ENCODE measurements around the gene ARID3B. TPM values are rescaled to one million over a fixed set of nuclear protein-coding genes. Genes with fewer than 3 reads are reported as not detected.
A peak's percentile ranks its signal among the peaks of the same experiment; 100 is the strongest.

ARID3B gene
- total RNA-seq, 4 donors from 2014 or later: 3.6 to 6.8 (median 6.7) TPM

GRCh38 chr15:74569731-74570070, 28.7 kb downstream of the ARID3B start:
- TF ChIP-seq POLR2A (IDR thresholded peaks at IDR 0.05; ENCODE audit: low read depth) (no peak), EP300 (IDR thresholded peaks at IDR 0.05) (no peak), CTCF (IDR thresholded peaks at IDR 0.05) (no peak), POLR2AphosphoS5 (IDR thresholded peaks at IDR 0.05) (no peak)
- no peaks in the 10 kb centered on the region for H3K9me3 ChIP-seq
- peaks cover 12 to 26% (median 23%) of the 10 kb centered on the region in 4 donors for H3K36me3 ChIP-seq
- no peak overlapping the region for H3K4me3 ChIP-seq
- DNase-seq (ENCODE audit: extremely low spot score): no peak
- H3K4me1 ChIP-seq: peaks cover 12 to 19% (median 17%) of the 10 kb centered on the region in 4 donors
- WGBS: 82% methylated on average over 4 of the region's 4 CpGs
- intact Hi-C loops (cut with DNase I): no loop called here
- H3K27me3 ChIP-seq: no peaks in the 10 kb centered on the region
- H3K27ac ChIP-seq (replicated peaks in 1 of 4): peak overlapping the region in 3 of 4 donors; percentile 16 to 60 (median 32)

- peaks cover 12 to 19% (median 17%) of the 10 kb centered on the region in 4 donors for H3K4me1 ChIP-seq
- no peak overlapping the region for H3K4me3 ChIP-seq
- no peaks in the 10 kb centered on the region for H3K27me3 ChIP-seq
- intact Hi-C loops (cut with DNase I): no loop called here
- no peak overlapping the region for H3K27ac ChIP-seq (replicated peaks in 1 of 4)
- no peak for TF ChIP-seq CTCF (IDR thresholded peaks at IDR 0.05)
- no peak for TF ChIP-seq EP300 (IDR thresholded peaks at IDR 0.05)
- no peak for TF ChIP-seq POLR2AphosphoS5 (IDR thresholded peaks at IDR 0.05)
- TF ChIP-seq POLR2A (IDR thresholded peaks at IDR 0.05; ENCODE audit: low read depth): no peak
- 93% methylated on average over 3 of the region's 3 CpGs for WGBS
- peaks cover 12 to 38% (median 34%) of the 10 kb centered on the region in 4 donors for H3K36me3 ChIP-seq
- H3K9me3 ChIP-seq: no peaks in the 10 kb centered on the region
- DNase-seq (ENCODE audit: extremely low spot score): no peak
Measured at GRCh38 chr15:74571191-74571590, 30.2 kb downstream of the ARID3B start.

- peaks cover 21 to 63% (median 49%) of the 10 kb centered on the region in 4 donors for H3K36me3 ChIP-seq
Measured at GRCh38 chr15:74573987-74574386, 33.0 kb downstream of the ARID3B start.

GRCh38 chr15:74578496-74578994, 37.5 kb downstream of the ARID3B start:
- intact Hi-C loops (cut with DNase I): no loop called here
- WGBS: 89% methylated on average over 3 of the region's 3 CpGs
- Histone ChIP-seq H3K27ac (replicated peaks in 1 of 4) (no peak overlapping the region), H3K4me3 (no peak overlapping the region), H3K27me3 (no peaks in the 10 kb centered on the region), H3K4me1 (no peaks in the 10 kb centered on the region), H3K9me3 (no peaks in the 10 kb centered on the region), H3K36me3 (peaks cover 20 to 78% (median 43%) of the 10 kb centered on the region in 4 donors)
- no peak for DNase-seq (ENCODE audit: extremely low spot score)
- TF ChIP-seq CTCF (IDR thresholded peaks at IDR 0.05) (no peak), POLR2A (IDR thresholded peaks at IDR 0.05; ENCODE audit: low read depth) (no peak), EP300 (IDR thresholded peaks at IDR 0.05) (no peak), POLR2AphosphoS5 (IDR thresholded peaks at IDR 0.05) (no peak)

More at GRCh38 chr15:74573987-74574386, 33.0 kb downstream of the ARID3B start:
- no peaks in the 10 kb centered on the region for H3K9me3 ChIP-seq
- TF ChIP-seq EP300 (IDR thresholded peaks at IDR 0.05): no peak
- TF ChIP-seq CTCF (IDR thresholded peaks at IDR 0.05): no peak
- no peak for TF ChIP-seq POLR2A (IDR thresholded peaks at IDR 0.05; ENCODE audit: low read depth)
- no peak for TF ChIP-seq POLR2AphosphoS5 (IDR thresholded peaks at IDR 0.05)
- no peaks in the 10 kb centered on the region for H3K27me3 ChIP-seq
- H3K27ac ChIP-seq (replicated peaks in 1 of 4): no peak overlapping the region
- no peak overlapping the region for H3K4me3 ChIP-seq
- intact Hi-C loops (cut with DNase I): no loop called here
- peaks cover 12 to 19% (median 17%) of the 10 kb centered on the region in 4 donors for H3K4me1 ChIP-seq
- DNase-seq (ENCODE audit: extremely low spot score): no peak
- WGBS: 96% methylated on average over 4 of the region's 4 CpGs

- Histone ChIP-seq H3K9me3 (no peaks in the 10 kb centered on the region), H3K4me3 (no peak overlapping the region), H3K4me1 (no peaks in the 10 kb centered on the region), H3K27me3 (no peaks in the 10 kb centered on the region), H3K36me3 (peaks cover 18 to 73% (median 38%) of the 10 kb centered on the region in 4 donors), H3K27ac (replicated peaks in 1 of 4) (no peak overlapping the region)
- WGBS: 89% methylated on average over 9 of the region's 9 CpGs
- no peak for DNase-seq (ENCODE audit: extremely low spot score)
- TF ChIP-seq POLR2AphosphoS5 (IDR thresholded peaks at IDR 0.05): no peak
- TF ChIP-seq POLR2A (IDR thresholded peaks at IDR 0.05; ENCODE audit: low read depth): no peak
- no peak for TF ChIP-seq EP300 (IDR thresholded peaks at IDR 0.05)
- no peak for TF ChIP-seq CTCF (IDR thresholded peaks at IDR 0.05)
- intact Hi-C loops (cut with DNase I): no loop called here
Measured at GRCh38 chr15:74579001-74579400, 38.0 kb downstream of the ARID3B start.
